Fibroblast of pulmonary artery (primary cell): ENCODE data around the gene DNLZ.

ENCODE experiments used
- DNase-seq: peaks from one replicate; pipeline ENCODE4 v3.0.0-alpha.2; 2010; ENCODE audit warnings: low read depth
- H3K4me3 ChIP-seq: replicated peaks from 2 replicates; pipeline ENCODE4 v1.5.1; 2011; ENCODE audit warnings: low read depth, mild to moderate bottlenecking, control low read depth, low read length, moderate library complexity
- TF ChIP-seq, protein P1 (sequence below): IDR thresholded peaks from 2 replicates; pipeline ENCODE4 v1.5.1; 2011; ENCODE audit warnings: mild to moderate bottlenecking, control low read depth, low read length, inconsistent platforms; ENCODE audit errors: missing control alignments

Gene DNLZ

DNA sequence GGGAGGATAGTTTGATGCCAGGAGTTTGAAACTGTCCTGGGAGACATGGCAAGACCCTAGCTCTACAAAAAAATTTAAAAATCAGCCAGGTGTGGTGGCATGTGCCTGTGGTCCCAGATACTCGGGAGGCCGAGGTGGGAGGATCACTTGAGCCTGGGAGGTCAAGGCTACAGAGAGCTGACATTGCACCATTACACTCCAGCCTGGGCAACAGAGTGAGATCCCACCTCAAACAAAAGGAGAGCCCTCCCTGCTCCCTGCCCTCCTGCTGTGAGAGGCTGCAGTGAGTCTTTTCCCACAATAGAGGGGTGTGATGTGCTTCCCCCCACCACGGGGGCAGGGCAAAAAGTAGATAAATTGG is 49.5 kb downstream of the DNLZ start:
- DNase-seq, result no peak
- TF ChIP-seq, protein P1, sequence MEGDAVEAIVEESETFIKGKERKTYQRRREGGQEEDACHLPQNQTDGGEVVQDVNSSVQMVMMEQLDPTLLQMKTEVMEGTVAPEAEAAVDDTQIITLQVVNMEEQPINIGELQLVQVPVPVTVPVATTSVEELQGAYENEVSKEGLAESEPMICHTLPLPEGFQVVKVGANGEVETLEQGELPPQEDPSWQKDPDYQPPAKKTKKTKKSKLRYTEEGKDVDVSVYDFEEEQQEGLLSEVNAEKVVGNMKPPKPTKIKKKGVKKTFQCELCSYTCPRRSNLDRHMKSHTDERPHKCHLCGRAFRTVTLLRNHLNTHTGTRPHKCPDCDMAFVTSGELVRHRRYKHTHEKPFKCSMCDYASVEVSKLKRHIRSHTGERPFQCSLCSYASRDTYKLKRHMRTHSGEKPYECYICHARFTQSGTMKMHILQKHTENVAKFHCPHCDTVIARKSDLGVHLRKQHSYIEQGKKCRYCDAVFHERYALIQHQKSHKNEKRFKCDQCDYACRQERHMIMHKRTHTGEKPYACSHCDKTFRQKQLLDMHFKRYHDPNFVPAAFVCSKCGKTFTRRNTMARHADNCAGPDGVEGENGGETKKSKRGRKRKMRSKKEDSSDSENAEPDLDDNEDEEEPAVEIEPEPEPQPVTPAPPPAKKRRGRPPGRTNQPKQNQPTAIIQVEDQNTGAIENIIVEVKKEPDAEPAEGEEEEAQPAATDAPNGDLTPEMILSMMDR, result no peak
- H3K4me3 ChIP-seq, result no peak overlapping the region

DNA sequence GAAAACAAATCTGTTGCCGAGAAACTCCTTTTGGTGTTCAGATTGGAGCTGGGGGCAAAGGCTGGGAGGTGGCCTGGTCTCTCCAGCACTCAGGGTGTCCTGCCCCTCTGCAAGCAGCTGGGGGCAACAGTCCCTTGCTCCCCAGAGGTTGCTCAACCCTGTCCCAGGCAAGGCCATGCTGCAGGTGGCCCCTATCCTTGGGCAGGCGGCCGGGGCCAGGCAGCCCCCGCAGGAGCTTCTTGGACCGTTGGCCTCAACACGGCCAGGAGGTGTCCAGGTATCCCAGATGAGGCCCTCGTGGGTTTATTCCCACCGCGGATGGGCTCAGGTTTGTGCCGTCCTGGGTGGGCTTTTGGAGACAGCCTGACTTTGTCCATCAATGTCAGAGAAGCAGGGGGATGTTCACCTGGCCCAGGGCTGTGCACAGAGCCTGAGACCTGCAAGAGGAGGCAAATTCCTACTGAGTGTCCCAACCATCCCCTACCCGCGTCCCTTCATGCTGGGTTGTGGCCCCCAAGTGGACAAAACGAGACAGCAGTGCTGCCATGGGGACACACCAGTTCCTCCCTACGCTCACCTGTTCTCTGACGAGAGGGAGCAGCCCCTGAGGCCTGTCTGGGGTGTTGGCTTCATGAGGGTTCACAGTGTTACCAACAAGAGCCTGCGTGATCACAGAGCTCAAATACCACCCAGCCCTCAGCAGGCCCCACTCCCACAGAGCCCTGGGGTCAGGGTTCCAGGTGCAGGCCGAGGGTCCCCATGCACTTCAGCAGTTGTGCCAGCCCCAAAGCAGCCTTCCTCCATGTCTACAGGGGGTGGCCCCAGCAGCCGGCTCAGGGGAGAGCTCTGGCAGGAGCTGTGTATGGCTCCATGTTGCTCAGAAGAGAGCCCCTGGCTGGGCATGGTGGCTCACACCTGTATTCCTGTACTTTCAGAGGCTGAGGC is 50.2 kb downstream of the DNLZ start:
- H3K4me3 ChIP-seq, result no peak overlapping the region
- no peak for DNase-seq
- TF ChIP-seq, protein P1, result no peak

DNA sequence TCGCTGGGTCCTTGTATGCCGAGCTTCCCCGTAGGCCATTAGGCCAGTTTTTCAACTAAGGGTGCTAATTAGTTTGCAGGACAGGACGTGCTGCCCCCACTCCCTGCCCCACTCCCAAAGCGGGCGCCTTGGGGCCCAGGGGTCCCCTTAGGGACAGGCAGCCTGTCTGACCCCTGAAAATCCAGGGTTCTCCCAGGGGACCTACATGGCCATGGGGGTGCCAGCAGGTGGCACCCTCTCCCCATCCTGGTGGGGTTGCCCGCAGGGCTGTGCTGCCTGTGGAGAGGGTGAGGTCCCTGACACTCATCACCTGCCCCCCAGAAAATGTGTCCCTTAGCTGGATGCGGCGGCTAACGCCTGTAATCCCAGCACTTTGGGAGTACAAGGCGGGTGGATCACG is 51.1 kb downstream of the DNLZ start:
- TF ChIP-seq, protein P1, result peak; percentile 65
- DNase-seq, result peak; percentile 55
- H3K4me3 ChIP-seq, result no peak overlapping the region

DNA sequence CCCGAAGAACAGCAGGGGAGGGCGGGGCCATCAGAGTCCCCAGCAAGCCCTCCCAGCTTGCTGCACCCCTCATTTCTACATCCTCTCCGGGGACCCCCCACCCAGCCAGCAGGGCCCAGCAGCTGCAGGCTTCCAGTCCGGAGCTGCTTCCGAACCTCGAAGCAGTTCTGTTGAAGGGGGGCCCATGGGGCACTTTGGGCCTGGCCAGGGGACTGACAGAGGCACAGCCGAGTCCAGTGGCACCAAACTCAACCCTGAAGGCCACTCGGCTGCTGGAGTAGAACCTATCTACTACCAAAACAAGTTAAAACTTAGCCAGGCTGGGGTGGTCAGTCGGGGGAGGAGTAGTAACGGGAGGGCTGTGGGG is 51.6 kb downstream of the DNLZ start:
- no peak for DNase-seq
- TF ChIP-seq, protein P1, result no peak
- no peak overlapping the region for H3K4me3 ChIP-seq

DNA sequence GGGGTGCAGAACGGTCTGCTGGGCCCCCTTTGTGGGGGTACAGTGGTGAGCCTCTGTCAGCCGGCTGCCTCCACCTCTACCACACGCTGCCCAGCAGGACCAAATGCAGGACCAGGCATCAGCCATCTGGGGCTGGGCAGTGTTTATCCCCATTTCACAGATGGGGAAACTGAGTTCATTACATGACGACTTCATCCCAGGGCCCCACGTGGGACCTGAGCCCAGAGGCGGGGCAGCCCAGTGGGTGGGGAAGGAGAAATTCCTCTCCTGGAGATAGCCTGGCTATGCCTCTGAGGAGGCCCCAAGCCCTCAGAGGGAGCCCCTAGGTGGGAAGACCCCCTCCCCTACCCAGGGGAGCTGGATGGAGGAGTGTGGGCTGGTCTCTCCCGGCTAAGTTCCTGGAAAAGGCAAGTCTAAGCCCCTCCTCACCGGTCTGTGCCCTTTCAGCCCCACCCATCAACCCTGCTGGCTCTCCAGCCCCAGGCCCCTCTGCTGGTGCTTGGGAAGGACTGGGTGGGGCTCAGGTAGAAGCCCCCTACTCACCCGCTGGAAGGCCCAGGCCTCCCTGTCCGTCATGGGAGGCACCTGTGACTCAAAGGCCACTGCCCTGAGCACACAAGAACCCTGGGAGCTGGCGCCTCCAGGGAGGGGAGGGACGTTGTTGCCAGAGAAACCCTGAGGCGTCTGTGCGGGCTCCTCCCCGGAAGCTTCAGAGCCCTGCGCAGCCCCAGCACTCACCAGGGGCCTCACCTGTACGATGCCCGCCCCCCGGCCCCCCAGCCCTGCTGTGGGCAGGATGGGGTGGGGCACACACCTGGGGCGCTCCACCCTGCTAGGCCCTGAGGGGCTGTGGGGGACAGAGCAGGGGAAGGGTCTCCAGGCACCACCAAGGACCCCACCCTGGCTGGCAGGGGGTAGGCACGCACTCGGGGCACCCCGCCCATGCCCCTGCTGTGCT is 52.2 kb downstream of the DNLZ start:
- TF ChIP-seq, protein P1, result no peak
- no peak for DNase-seq
- H3K4me3 ChIP-seq, result no peak overlapping the region

DNA sequence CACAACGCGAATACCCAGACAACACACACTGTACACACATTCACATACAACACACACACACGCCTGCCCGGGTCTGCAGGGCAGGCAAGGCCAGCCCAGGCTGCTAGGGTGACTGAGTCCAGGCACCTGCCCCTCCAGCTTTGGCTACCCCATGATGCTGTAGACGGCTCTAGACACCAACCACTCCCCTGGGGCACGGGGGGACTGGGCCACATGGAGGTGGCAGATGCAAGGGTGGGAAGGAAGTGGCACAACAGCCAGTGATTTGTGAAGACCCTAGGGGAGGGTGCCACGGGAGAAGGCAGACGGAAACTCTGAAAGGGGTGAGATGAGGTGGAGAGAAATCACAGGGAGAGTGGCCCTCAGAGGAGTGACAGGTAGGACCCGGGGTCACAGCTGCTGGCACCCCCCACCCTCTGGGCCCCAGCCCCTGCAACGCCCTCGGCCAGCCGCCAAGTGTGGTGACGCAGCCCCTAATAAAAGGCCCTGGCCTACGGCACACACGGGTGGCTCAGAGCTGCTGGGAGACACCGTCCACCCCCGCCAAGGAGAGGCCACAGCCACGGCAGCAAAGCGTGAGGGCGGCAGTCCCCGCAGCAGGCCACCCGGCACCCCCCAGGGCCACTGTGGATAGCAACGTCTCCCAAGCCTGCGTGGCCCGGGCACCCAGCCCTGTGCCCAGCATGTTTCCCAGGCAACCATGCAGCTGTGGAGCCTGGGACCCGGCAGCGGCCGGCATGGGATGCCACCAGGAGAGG is 53.1 kb downstream of the DNLZ start:
- TF ChIP-seq, protein P1, result no peak
- no peak for DNase-seq
- H3K4me3 ChIP-seq, result no peak overlapping the region
